ENCODE results near the gene FBXO5.

DNA sequence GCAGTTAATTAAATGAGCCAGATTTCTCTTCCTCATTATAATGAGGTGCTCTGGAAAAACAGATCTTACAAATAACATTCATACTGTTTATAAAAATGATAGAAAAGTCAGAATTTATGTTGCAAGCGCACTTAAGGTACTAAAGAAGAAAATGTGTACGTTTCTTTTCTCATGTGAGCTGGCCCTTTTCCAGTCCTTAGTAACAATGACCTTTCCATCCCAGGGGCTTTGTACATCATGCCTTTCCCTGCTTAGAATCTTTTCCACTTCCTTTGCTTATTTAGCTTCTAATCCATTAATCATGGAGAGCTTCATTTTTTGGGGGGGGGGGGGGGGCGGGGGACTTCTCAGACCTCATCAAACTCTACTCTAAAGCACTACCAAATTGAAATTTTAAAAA is 4.8 kb downstream of the FBXO5 start:
- TF ChIP-seq CTCF (IDR thresholded peaks at IDR 0.05) (no peak), ZFX (IDR thresholded peaks at IDR 0.05; ENCODE audit: borderline replicate concordance) (no peak)
